Spleen (tissue), 7 donors: ENCODE measurements around the gene TMEM178B.

ENCODE experiments used
- CTCF ChIP-seq, 11 experiments: fragments of 200-600 bp in 7 of 11; fragments of 450-650 bp in 4 of 11; sonication (generic) in 4 of 11; IDR thresholded peaks in 8 of 11; conservative IDR thresholded peaks in 3 of 11; 1 replicate in 7 of 11; 2 replicates in 4 of 11; pipeline versions ENCODE4 v1.4.0 to v1.8.0; 2016 to 2021; ENCODE audit warnings: antibody characterized with exemption in 11 of 11, inconsistent platforms in 4 of 11, mild to moderate bottlenecking in 1 of 11
- POLR2AphosphoS5 ChIP-seq, 3 donors: sonication (generic); formaldehyde crosslinking; IDR thresholded peaks; one replicate each; pipeline ENCODE4 v1.5.1; 2017; ENCODE audit warnings: antibody characterized with exemption in 3 of 3
- donor health status: DM: no; HTN: no; CAD: no; lungs with moderate emphysema.
- donor health status: DM: no; HTN: no; CAD: no.
- donor health status: DM: no; HTN: no; CAD: no.

GRCh38 chr7:141128506-141128905, 54.6 kb downstream of the TMEM178B start:
- TF ChIP-seq CTCF (IDR thresholded peaks at IDR 0.05 in 8 of 11, conservative IDR thresholded peaks at IDR 0.05 in 3 of 11) (no peak), POLR2AphosphoS5 (IDR thresholded peaks at IDR 0.05) (no peak)
